Measurements from ENCODE around the gene RBM38.

DNA sequence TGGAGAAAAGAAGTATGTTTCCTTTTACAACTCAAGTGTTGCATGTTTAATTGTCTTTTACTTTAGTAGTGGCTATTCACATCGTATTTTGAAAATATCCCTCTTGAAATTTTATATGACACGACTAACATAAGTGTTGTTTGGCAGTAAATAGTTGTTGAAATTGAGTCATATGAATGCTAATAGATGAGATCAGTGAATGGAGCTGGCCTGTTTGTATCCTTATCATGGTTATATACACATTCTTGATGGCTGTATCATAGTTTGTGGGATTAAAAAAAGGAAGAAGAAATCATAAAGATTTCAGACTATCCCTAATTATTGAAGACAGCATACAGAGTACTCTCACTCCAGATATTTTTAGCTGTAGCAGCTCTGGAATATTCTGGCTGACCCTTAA is 48.4 kb upstream of the RBM38 start:
- TF ChIP-seq, protein P1, sequence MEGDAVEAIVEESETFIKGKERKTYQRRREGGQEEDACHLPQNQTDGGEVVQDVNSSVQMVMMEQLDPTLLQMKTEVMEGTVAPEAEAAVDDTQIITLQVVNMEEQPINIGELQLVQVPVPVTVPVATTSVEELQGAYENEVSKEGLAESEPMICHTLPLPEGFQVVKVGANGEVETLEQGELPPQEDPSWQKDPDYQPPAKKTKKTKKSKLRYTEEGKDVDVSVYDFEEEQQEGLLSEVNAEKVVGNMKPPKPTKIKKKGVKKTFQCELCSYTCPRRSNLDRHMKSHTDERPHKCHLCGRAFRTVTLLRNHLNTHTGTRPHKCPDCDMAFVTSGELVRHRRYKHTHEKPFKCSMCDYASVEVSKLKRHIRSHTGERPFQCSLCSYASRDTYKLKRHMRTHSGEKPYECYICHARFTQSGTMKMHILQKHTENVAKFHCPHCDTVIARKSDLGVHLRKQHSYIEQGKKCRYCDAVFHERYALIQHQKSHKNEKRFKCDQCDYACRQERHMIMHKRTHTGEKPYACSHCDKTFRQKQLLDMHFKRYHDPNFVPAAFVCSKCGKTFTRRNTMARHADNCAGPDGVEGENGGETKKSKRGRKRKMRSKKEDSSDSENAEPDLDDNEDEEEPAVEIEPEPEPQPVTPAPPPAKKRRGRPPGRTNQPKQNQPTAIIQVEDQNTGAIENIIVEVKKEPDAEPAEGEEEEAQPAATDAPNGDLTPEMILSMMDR (IDR thresholded peaks at IDR 0.05; ENCODE audit: low read depth, low read length) = no peak
- no peak for TF ChIP-seq EZH2phosphoT487 (IDR thresholded peaks at IDR 0.05; ENCODE audit: low read depth)
